K562 (cell line): Measurements from ENCODE around the gene RWDD3.

Experiments used
- CEBPZ ChIP-seq: fragments of 150-350 bp; IDR thresholded peaks from 2 replicates; pipeline ENCODE4 v1.6.1; 2014; ENCODE audit warnings: low read depth, mild to moderate bottlenecking, low read length, borderline replicate concordance
- CTCF ChIP-seq, 3 experiments: IDR thresholded peaks in 2 of 3; conservative IDR thresholded peaks in 1 of 3; 2 replicates each; pipeline ENCODE4 v1.5.1; 2011 to 2012; ENCODE audit warnings: low read length in 3 of 3, mild to moderate bottlenecking in 3 of 3, control low read depth in 2 of 3, improper control_type of control experiment in 1 of 3, inconsistent platforms in 1 of 3, low read depth in 1 of 3, mixed read lengths in 1 of 3, moderate library complexity in 1 of 3; ENCODE audit not compliant: insufficient read depth in 2 of 3
- GABPB1 ChIP-seq: sonication (generic); formaldehyde crosslinking; IDR thresholded peaks from 2 replicates; pipeline ENCODE4 v1.8.0; 2022; ENCODE audit warnings: mild to moderate bottlenecking, missing genetic modification reagents
- GATA2 ChIP-seq: sonication (generic); formaldehyde crosslinking; IDR thresholded peaks from 2 replicates; pipeline ENCODE4 v1.4.0; 2020; ENCODE audit warnings: mild to moderate bottlenecking, missing genetic modification reagents
- PHF8 ChIP-seq: fragments of 200-600 bp; sonication (generic); IDR thresholded peaks from 2 replicates; pipeline ENCODE4 v1.6.1; 2012; ENCODE audit warnings: mixed run types, mild to moderate bottlenecking, inconsistent platforms, low read length, moderate library complexity, borderline replicate concordance
- POLR2A ChIP-seq: fragments of 450-650 bp; conservative IDR thresholded peaks from 2 replicates; pipeline ENCODE4 v1.6.1; 2016
- PRPF4 ChIP-seq: fragments of 200-400 bp; formaldehyde crosslinking; IDR thresholded peaks from one replicate; pipeline ENCODE4 v1.6.1; 2017; ENCODE audit warnings: low read length, low read depth, mild to moderate bottlenecking; ENCODE audit not compliant: insufficient read depth, poor library complexity, severe bottlenecking
- SLC30A9 ChIP-seq: fragments of 250-450 bp; sonication (Bioruptor Pico); IDR thresholded peaks from 2 replicates; pipeline ENCODE4 v1.8.0; 2022; ENCODE audit warnings: mild to moderate bottlenecking, moderate library complexity
- ZBTB7A ChIP-seq: IDR thresholded peaks from 2 replicates; pipeline ENCODE4 v1.6.1; 2011; ENCODE audit warnings: low read depth, mild to moderate bottlenecking, low read length, moderate library complexity, borderline replicate concordance; ENCODE audit not compliant: control insufficient read depth
- ZNF274 ChIP-seq: IDR thresholded peaks from 2 replicates; pipeline ENCODE4 v1.6.1; 2011; ENCODE audit warnings: low read depth, mild to moderate bottlenecking, low read length, moderate library complexity, borderline replicate concordance

GRCh38 chr1:95233319-95233736, 682 bp upstream of the RWDD3 start:
- TF ChIP-seq PHF8: no peak
- no peak for TF ChIP-seq GATA2
- TF ChIP-seq PRPF4: no peak
- TF ChIP-seq SLC30A9: no peak
- no peak for TF ChIP-seq CTCF (IDR thresholded peaks at IDR 0.05 in 2 of 3, conservative IDR thresholded peaks at IDR 0.05 in 1 of 3; ENCODE audit: insufficient read depth in 2 of 3, low read depth in 1 of 3, low read length in 3 of 3)
- no peak for TF ChIP-seq ZBTB7A
- no peak for TF ChIP-seq GABPB1 (CRISPR knock-in tag)
- no peak for TF ChIP-seq POLR2A
- TF ChIP-seq ZNF274: no peak
- TF ChIP-seq CEBPZ: no peak
